NCI-H1105 treated with DMSO at 0.1 percent for 48 hours (cell line): ENCODE measurements around the gene PPIA.
A peak's percentile ranks its signal among the peaks of the same experiment; 100 is the strongest.
"Not testable (repeated sequence)": the region's sequence is repeated elsewhere in the genome, so short reads cannot be mapped to it uniquely, and the experiment has no call there.

Source experiments
- DNase-seq: peaks from one replicate; lab custom pipeline; 2025; lab: John Stamatoyannopoulos, UW

Gene PPIA

GRCh38 chr7:44827567-44827966, 31.1 kb downstream of the PPIA start:
- no peak for DNase-seq

GRCh38 chr7:44838751-44839150, 42.3 kb downstream of the PPIA start:
- DNase-seq: no peak

GRCh38 chr7:44842675-44843074, 46.2 kb downstream of the PPIA start:
- not testable (repeated sequence) for DNase-seq

DNA sequence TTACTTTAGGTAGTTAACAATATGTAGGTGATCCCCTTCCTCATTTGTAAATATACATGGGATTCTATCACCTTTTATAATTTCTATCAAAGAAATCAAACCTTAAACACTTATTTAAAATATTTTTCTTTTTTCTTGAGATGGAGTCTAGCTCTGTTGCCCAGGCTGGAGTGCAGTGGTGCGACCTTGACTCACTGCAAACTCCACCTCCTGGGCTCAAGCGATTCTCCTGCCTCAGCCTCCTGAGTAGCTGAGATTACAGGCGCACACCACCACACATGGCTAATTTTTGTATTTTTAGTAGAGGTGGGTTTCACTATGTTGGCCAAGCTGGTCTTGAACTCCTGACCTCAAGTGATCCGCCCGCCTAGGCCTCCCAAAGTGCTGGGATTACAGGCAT, 47.0 kb downstream of the PPIA start:
- not testable (repeated sequence) for DNase-seq

DNA sequence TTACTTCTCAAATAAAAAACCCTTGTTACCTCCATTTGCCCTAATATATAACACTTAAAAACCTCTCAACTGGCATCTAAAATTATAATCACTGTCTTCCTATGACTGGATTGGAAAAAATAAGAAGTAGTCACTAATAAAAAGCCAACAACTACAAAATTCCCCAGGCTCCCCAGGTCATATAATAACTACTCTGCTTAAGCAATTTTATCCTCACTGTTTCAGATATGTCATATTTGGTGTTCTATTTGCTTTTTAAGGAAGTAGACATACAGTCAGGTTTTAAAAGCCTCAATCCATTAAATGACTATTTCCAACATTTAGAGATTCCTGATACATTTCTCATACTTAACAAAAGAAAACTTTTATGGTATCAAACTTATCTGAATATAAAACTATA, 49.0 kb downstream of the PPIA start:
- no peak for DNase-seq

DNA sequence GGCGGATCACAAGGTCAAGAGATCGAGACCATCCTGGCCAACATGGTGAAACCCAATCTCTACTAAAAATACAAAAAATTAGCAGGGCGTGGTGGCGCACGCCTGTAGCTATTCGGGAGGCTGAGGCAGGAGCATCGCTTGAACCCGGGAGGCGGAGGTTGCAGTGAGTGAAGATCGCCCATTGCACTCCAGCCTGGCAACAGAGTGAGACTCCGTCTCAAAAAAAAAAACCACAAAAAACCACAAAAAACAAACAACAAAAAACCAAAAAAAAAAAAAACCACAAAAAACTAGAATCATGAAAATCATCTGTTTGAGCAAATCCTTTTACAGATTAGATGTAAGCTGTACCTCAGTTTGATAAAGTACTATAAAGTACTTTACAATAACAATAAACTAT, 49.9 kb downstream of the PPIA start:
- DNase-seq: not testable (repeated sequence)

DNA sequence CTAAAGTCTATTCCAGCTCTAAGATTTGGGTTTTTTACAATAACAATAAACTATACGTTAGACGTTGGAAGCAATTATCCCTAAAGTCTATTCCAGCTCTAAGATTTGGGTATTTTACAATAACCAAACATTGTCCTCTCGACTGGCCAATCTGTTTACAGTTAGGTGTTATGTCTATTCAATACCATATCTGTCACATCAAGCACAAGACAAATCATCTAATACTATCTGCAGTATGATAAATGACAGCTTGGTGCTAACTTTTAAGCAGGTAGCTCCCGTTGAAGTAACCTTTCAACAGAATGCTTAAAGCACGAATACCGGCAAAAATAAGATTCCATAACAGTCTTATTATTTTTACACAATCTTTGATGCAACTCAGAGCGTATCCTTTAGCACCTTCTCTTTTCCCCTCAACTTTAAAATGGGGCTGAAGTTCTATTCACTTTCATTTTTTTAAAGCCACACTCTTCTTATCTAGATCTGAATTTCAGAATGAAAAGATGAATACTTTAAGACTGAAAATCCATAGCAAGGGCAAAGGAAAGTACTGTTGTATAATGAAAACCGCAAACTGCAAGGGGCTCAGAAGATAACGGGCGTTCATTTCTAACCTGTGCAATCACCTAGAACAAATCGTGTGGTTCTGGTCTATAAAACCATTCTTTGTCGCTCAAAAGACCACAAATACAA, 50.5 kb downstream of the PPIA start:
- no peak for DNase-seq

- DNase-seq: peak; percentile 84
Observed at GRCh38 chr7:44847509-44847919, 51.0 kb downstream of the PPIA start.

- DNase-seq: peak; percentile 99
Observed at GRCh38 chr7:44847920-44848634, 51.6 kb downstream of the PPIA start, which contains the start of gene H2AZ2. TSS of gene H2AZ2 (minus strand) at chr7:44848087. CDS start at chr7:44847971, 116 bp downstream.

- DNase-seq: no peak
Observed at GRCh38 chr7:44849259-44849884, 52.9 kb downstream of the PPIA start.

GRCh38 chr7:44849885-44850544, 53.5 kb downstream of the PPIA start:
- DNase-seq: no peak

- DNase-seq: no peak
Observed at GRCh38 chr7:44852590-44852989, 56.1 kb downstream of the PPIA start.
